ENCODE results near the gene MXD4.
A peak's percentile ranks its signal among the peaks of the same experiment; 100 is the strongest.
"Not testable (repeated sequence)": the region's sequence is repeated elsewhere in the genome, so short reads cannot be mapped to it uniquely, and the experiment has no call there.

The MXD4 gene

DNA sequence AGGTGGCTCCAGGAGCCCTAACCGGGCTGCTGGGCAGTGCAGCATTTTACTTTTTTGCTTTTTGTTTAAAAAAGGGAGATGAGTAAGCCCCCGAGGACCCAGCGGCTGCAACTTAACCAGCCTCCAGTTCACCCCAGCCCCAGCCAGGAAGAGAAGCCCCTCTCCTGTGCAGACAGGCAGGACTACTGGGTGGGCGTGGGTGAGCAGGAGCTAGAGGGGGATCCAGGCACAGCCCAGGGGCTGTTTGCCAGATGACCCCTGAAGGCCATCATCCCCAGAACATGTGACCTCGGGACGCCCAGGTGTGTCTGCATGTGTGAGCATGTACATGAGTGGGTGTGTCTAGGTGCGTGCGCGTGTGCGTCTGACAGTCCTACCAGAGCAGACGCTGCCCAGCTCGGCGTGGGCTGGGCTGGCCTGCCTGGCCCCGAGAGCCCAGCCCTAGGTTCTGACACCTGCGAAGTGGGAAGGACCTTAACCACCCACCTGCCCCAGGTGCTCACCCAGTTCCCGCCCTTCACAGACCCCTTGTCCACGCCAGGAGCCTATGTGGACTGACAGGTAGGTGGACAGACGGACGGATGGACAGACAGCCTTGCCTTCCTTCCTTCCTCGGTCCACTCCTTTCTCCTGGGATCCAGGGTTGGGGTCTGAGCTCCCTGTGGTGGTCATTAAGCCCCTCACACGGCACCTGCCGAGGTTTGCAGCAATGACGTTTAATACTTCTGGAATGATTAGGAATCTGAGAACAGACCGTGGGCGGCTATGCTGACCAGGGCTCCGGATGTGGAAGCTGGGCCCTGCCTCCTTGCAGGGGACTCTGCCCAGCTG is 12.2 kb downstream of the MXD4 start:
- no peak for DNase-seq

DNA sequence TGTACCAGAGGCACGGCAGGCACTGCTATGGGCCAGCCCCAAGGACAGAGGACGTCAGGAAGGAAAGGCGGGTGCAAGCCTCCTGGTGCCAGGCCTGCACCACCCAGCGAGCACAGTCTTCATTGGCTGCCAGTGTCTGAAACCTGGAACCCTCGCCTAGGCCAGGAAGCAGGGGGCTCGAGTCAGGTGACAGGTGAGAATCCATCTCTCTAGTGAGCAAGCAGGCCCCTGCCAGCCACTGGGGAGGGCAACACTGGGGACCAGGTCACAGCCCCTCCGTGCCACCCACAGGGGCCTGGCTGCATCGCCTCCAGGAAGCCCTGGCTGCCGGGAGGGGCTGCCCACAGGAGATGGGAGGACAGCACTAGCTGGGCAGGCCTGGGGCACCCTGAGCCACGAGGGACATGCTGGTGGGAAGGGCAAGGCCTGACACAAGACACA is 13.1 kb downstream of the MXD4 start:
- DNase-seq, result no peak

GRCh38 chr4:2248044-2248780 is 13.7 kb downstream of the MXD4 start:
- DNase-seq, result no peak

GRCh38 chr4:2247128-2248043 is 14.5 kb downstream of the MXD4 start:
- no peak for DNase-seq

GRCh38 chr4:2246384-2247127 is 15.4 kb downstream of the MXD4 start:
- DNase-seq, result no peak

DNA sequence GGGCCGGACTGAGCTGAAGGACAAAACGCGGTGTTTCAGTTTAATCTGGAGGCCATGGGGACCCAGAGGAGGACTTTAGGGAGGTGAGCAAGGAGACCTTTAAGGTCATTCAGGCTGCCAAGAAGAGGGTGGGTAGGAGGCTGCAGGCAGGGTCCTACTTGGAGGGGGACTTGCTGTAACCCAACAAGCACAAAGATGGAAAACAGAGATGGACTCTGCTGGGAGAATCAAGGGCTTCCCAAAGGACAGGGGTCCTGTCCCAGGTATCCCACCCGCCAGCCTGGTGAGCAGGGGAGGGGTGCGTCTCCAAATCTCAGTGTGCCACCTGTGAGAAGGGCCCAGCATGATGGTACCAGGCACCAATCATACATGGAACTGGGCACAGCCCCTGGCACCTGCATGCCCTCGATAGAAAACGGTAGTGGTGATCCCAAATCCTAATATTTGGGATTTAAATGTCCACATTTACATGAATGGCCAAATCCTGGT is 16.1 kb downstream of the MXD4 start:
- no peak for DNase-seq

DNA sequence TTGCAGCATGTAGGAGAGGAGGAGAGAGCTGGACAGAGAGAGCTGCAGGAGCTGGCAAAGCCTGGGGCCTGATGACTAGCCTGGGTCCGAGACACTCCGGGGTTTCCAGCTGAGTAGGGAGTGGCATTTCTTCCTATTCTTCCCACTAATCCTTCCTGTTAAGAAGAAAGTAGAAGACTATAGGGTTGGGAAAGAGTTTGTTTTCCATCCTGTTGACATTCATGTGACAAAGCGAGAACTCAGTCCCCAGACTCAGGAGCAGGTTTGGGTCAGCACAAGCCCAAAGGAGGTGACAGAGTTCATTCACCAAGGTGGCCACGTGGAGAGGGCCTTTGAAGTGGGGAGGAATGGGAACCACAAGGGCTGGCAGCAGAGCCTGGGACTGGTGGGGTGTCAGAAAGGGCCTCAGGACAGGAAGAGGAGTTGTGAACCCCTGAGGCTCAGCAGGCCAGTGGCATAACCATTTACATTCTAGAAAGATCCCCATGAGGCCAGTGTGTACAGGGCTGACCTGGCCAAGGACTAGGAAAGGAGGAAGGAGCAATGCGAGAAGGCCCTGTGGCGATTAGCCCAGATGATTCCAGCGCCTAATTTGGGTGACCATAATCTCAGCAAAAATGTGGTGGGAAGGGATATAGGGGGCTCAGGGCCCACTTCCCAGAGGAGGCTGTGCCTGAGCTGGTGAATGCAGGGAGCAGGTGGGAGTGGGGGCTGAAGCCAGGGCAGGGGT is 16.7 kb downstream of the MXD4 start:
- no peak for DNase-seq

- DNase-seq, result no peak
These were observed 18.1 kb downstream of the MXD4 start for GRCh38 chr4:2243681-2244380.

DNA sequence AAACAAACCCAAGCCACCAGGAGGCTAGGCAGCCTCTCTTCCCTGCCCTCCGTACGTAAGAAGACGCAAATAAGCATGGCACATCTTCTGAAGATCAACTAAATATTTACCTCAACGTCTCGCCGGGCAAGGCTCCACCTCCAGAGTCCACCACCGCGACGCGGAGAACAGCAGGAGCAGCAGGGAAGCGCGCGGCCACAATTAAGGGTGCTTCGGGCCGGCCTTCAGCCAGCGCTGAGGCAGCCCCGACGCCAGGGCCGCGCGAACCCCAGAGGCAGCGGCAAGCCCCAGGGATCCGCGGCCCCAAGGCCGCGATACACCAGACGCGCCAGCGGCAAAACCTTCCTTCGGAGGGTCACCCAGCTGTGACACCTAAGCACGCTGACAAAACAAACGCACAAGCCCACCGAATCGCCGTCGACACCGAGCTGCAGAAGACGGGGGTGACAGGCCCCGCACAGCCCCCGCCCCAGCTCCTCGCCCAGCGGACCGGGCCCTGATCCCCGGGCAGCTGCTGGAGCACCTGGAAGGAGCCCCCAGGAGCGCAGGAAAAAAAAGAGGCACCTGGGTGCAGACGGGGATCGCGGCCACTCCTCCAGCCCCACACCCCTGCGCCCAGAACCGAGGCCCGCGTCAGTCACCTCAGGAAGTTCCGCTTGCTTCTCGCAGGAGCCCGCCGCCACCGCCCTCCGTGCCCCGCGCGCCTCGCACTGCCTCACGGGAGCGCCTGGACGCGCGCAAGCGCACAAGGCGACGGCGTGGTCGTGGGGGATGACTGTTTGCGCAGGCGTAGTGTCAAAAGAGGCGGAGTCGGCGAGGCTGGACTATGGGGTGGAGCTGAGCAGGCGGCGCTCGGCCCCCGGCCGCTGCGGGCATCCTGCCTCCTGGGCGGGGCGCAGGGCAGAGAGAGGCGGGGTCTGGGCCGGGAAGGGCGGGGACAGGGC is 20.2 kb downstream of the MXD4 start, which contains the start of the genes HAUS3 and POLN:
TSS of gene HAUS3 (minus strand) at position 712 of the 944 bp plus-strand sequence. CDS start 1,175 bp downstream, outside the sequence.
TSS of gene POLN (minus strand) at position 712 of the 944 bp plus-strand sequence. CDS start 12,890 bp downstream, outside the sequence.
- DNase-seq, result peak; percentile 86

- no peak for DNase-seq
These were observed 20.9 kb downstream of the MXD4 start for GRCh38 chr4:2241003-2241402.

GRCh38 chr4:2236944-2237666 is 24.8 kb downstream of the MXD4 start:
- DNase-seq, result no peak

- DNase-seq, result no peak
These were observed 30.8 kb downstream of the MXD4 start for GRCh38 chr4:2231082-2231481.

DNA sequence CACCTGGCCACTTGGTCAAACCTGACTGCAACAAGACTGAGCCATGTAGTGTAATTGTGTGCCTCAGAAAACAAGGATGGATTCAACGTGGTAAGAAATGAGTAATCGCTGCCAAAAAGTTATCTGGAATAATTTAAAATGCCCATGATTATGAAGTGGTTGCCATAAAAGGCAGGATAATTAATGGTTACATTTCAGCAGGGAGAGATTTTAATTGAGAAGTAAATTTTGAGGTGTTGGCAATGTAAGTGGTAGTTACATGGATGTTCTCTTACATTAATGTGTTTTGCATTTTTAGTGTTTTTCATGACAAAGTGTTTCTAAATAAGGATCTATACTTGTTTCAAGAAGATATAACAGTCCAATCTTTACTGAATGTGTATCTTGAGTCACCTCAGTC is 35.6 kb downstream of the MXD4 start:
- no peak for DNase-seq

DNA sequence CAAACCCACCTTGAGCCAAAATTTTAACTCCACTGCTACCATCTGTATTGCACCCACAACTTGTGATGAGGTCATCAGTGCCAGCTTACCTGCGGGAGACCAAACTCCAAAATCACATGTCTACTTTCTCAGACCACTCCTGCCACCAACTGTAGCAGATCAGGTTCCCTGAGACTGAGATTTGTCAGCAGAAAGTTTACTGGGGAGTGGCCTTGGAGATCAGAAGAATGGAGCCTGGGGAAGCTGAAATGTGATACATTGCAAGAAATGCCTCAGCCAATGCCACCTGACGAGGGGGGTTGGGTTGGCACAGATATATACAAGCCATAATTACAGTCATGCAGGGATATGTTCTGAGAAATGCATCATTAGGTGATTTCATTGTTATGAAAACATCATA is 39.1 kb downstream of the MXD4 start:
- no peak for DNase-seq

DNA sequence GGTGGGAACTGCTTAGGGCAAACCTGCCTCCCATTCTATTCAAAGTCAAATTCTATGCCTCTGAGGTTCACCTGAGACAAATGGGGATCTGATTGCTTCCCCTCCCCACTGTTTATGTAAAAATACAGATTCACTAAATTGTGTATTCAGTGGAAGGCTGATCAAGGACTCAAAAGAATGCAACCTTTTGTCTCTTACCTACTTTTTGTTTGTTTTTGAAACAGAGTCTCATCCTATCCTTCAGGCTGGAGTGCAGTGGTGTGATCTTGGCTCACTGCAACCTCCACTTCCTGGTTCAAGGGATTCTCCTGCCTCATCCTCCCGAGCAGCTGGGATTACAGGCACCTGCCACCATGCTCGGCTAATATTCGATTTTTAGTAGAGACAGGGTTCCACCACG is 40.5 kb downstream of the MXD4 start:
- not testable (repeated sequence) for DNase-seq

DNA sequence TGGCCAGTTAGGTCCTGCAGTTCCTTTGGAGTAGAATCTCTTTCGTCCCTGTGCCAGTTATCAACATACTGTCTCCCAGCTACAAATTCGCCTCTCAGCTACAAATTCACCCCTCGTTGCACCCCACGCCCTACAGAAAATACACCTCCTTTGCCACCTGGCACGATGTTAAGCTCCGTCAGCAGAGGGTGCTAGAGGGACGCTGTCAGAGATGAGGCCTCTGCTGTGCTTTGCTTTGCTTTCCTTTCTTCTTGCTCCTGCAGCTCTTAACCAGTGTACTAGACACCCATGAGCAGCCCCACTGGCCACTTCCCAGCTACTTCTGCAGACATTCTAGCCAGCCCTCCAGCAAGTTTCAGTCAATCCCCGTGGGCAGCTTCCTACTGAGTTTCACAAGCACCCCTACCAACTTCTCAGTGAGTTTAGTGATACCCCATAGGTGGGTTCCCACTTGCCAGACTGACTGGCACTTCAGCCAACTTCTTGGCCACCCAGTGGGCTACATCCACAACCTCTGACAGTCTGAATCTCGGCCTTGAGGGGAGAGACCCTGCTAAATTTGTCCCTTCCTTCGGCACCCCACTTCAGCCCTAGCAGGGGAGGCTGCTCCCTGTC is 41.8 kb downstream of the MXD4 start:
- DNase-seq, result peak; percentile 40

- no peak for DNase-seq
These were observed 42.6 kb downstream of the MXD4 start for GRCh38 chr4:2219233-2219760.

- no peak for DNase-seq
These were observed 43.5 kb downstream of the MXD4 start for GRCh38 chr4:2218436-2218835.

All from NCI-H774 (cell line).